Bronchial epithelial cell (primary cell): ENCODE measurements around the gene SGTB. TPM values are rescaled to one million over a fixed set of nuclear protein-coding genes. Genes with fewer than 3 reads are reported as not detected.

ENCODE experiments used
- DNase-seq: peaks from one replicate; pipeline ENCODE4 v3.0.0-alpha.2; 2010; ENCODE audit warnings: low read depth
- FAIRE-seq: peaks from 2 replicates; lab custom pipeline; 2011; peaks lifted over from hg19 to GRCh38; lab: Jason Lieb, UNC
- H3K27me3 ChIP-seq: 2 replicates; pipeline ENCODE4 v1.5.1; 2011; ENCODE audit warnings: low read length; ENCODE audit not compliant: control insufficient read depth, insufficient read depth
- H3K36me3 ChIP-seq: 2 replicates; pipeline ENCODE4 v1.5.1; 2011; ENCODE audit warnings: low read length; ENCODE audit not compliant: control insufficient read depth, insufficient read depth
- H3K4me3 ChIP-seq: 2 replicates; pipeline ENCODE4 v1.5.1; 2011; ENCODE audit warnings: mild to moderate bottlenecking, low read depth, low read length, control low read depth
- CTCF ChIP-seq: IDR thresholded peaks from 2 replicates; pipeline ENCODE4 v1.5.1; 2011; ENCODE audit warnings: mild to moderate bottlenecking, moderate library complexity, low read length, control low read depth, inconsistent platforms; ENCODE audit not compliant: insufficient read depth, severe bottlenecking
- total RNA-seq: library from RNA; depleted of rRNA; stranded (reverse); fragments of >200 nt; gene quantifications from 2 replicates; pipeline ENCODE4 v1.2.1, GENCODE V29; 2014

The SGTB gene
- total RNA-seq, 1 donor from 2014 or later: 12.9 TPM

GRCh38 chr5:65674749-65675148 lies 47.2 kb downstream of the SGTB start:
- DNase-seq (peak; percentile 23), FAIRE-seq (no peak)
- Histone ChIP-seq H3K36me3 (no peaks in the 10 kb centered on the region), H3K4me3 (no peak overlapping the region), H3K27me3 (no peaks in the 10 kb centered on the region)
- TF ChIP-seq CTCF: no peak

GRCh38 chr5:65672796-65673195 lies 49.1 kb downstream of the SGTB start:
- no peak overlapping the region for H3K4me3 ChIP-seq
- FAIRE-seq: no peak
- H3K27me3 ChIP-seq: no peaks in the 10 kb centered on the region
- TF ChIP-seq CTCF: no peak
- H3K36me3 ChIP-seq: no peaks in the 10 kb centered on the region
- peak; percentile 77 for DNase-seq

GRCh38 chr5:65668696-65669095 lies 53.2 kb downstream of the SGTB start:
- no peak for DNase-seq
- Histone ChIP-seq H3K27me3 (no peaks in the 10 kb centered on the region), H3K36me3 (no peaks in the 10 kb centered on the region), H3K4me3 (no peak overlapping the region)
- FAIRE-seq: no peak
- no peak for TF ChIP-seq CTCF

GRCh38 chr5:65663804-65664521 lies 57.9 kb downstream of the SGTB start:
- no peaks in the 10 kb centered on the region for H3K36me3 ChIP-seq
- TF ChIP-seq CTCF: peak; percentile 46
- DNase-seq (peak; percentile 32), FAIRE-seq (no peak)
- H3K27me3 ChIP-seq: no peaks in the 10 kb centered on the region
- no peak overlapping the region for H3K4me3 ChIP-seq

- Histone ChIP-seq H3K36me3 (peaks cover 1% of the 10 kb centered on the region), H3K27me3 (no peaks in the 10 kb centered on the region), H3K4me3 (no peak overlapping the region)
- DNase-seq: no peak
- FAIRE-seq: no peak
- no peak for TF ChIP-seq CTCF
Observed at GRCh38 chr5:65654713-65655112, 67.2 kb downstream of the SGTB start.

- FAIRE-seq (no peak), DNase-seq (no peak)
- Histone ChIP-seq H3K27me3 (no peaks in the 10 kb centered on the region), H3K4me3 (no peak overlapping the region), H3K36me3 (no peaks in the 10 kb centered on the region)
- TF ChIP-seq CTCF: no peak
Observed at GRCh38 chr5:65651144-65651543, 70.8 kb downstream of the SGTB start.
